SK-N-SH (cell line): Measurements from ENCODE around the gene MBNL1. TPM values are rescaled to one million over a fixed set of nuclear protein-coding genes. Genes with fewer than 3 reads are reported as not detected.
A peak's percentile ranks its signal among the peaks of the same experiment; 100 is the strongest.

ENCODE experiments used
- CTCF ChIA-PET: fragments of 300-600, 350-600 bp; formaldehyde crosslinking; extraction: SDS; loops from one replicate; lab custom pipeline; 2021; lab: Yijun Ruan, JAX
- POLR2A ChIA-PET: fragments of 350-600 bp; sonication (Branson Sonifier 250); formaldehyde crosslinking; extraction: SDS; loops from one replicate; lab custom pipeline; 2020; ENCODE audit warnings: antibody characterized with exemption, inconsistent platforms; lab: Yijun Ruan, JAX
- DNase-seq: peaks from one replicate; pipeline ENCODE4 v3.0.0; 2012
- H2AFZ ChIP-seq: fragments of 200-600 bp; sonication (generic); 2 replicates; pipeline ENCODE4 v1.8.1; 2016; ENCODE audit warnings: antibody characterized with exemption, mild to moderate bottlenecking, low read depth
- H3F3A ChIP-seq: fragments of 200-600 bp; sonication (generic); replicated peaks from 2 replicates; pipeline ENCODE3; 2016; ENCODE audit warnings: antibody characterized with exemption, mild to moderate bottlenecking; ENCODE audit not compliant: insufficient read depth
- H3K27ac ChIP-seq, 2 experiments: fragments of 200-500 bp in 1 of 2; fragments of 200-600 bp in 1 of 2; sonication (Bioruptor generic) in 1 of 2; sonication (generic), shearing (Covaris generic) in 1 of 2; 2 replicates each; pipeline versions ENCODE4 v1.5.1 to v1.6.1; 2014 to 2016; ENCODE audit warnings: low read depth in 2 of 2, inconsistent platforms in 1 of 2, low read length in 1 of 2, mild to moderate bottlenecking in 1 of 2, mixed read lengths in 1 of 2
- H3K27me3 ChIP-seq: fragments of 200-600 bp; sonication (generic), shearing (Covaris generic); 2 replicates; pipeline ENCODE4 v1.6.1; 2016; ENCODE audit warnings: mixed run types; ENCODE audit not compliant: insufficient read depth
- H3K36me3 ChIP-seq, 2 experiments: fragments of 200-500 bp in 1 of 2; fragments of 200-600 bp in 1 of 2; sonication (Bioruptor generic) in 1 of 2; sonication (generic) in 1 of 2; replicated peaks in 1 of 2; 2 replicates each; pipeline versions ENCODE3 to v1.5.1; 2014 to 2016; ENCODE audit warnings: low read length in 1 of 2, mild to moderate bottlenecking in 1 of 2; ENCODE audit not compliant: insufficient read depth in 2 of 2, control insufficient read depth in 1 of 2
- H3K4me1 ChIP-seq, 2 experiments: fragments of 200-500 bp in 1 of 2; fragments of 200-600 bp in 1 of 2; sonication (Bioruptor generic) in 1 of 2; sonication (generic), shearing (Covaris generic) in 1 of 2; 2 replicates each; pipeline versions ENCODE4 v1.5.1 to v1.6.1; 2014 to 2016; ENCODE audit warnings: low read depth in 1 of 2, low read length in 1 of 2, mixed run types in 1 of 2; ENCODE audit not compliant: insufficient read depth in 2 of 2, control insufficient read depth in 1 of 2
- H3K4me2 ChIP-seq: fragments of 200-600 bp; sonication (generic), shearing (Covaris generic); 2 replicates; pipeline ENCODE4 v1.6.1; 2017; ENCODE audit warnings: mixed run types
- H3K4me3 ChIP-seq, 2 experiments: fragments of 200-500 bp in 1 of 2; fragments of 200-600 bp in 1 of 2; sonication (Bioruptor generic) in 1 of 2; sonication (generic), shearing (Covaris generic) in 1 of 2; 2 replicates each; pipeline versions ENCODE4 v1.5.1 to v1.8.1; 2014 to 2016; ENCODE audit warnings: low read depth in 2 of 2, inconsistent platforms in 1 of 2, low read length in 1 of 2, mild to moderate bottlenecking in 1 of 2, mixed read lengths in 1 of 2, moderate library complexity in 1 of 2
- H3K79me2 ChIP-seq: fragments of 200-600 bp; sonication (generic); 2 replicates; pipeline ENCODE4 v1.8.1; 2017; ENCODE audit warnings: mild to moderate bottlenecking; ENCODE audit not compliant: insufficient read depth
- H3K9ac ChIP-seq: fragments of 200-600 bp; sonication (generic); 2 replicates; pipeline ENCODE4 v1.6.1; 2017; ENCODE audit warnings: mixed run types
- H3K9me2 ChIP-seq: fragments of 200-600 bp; sonication (generic); 2 replicates; pipeline ENCODE4 v1.6.1; 2017; ENCODE audit warnings: mixed run types
- H3K9me3 ChIP-seq: fragments of 200-600 bp; sonication (generic); 2 replicates; pipeline ENCODE4 v1.6.1; 2017; ENCODE audit warnings: mixed run types, mild to moderate bottlenecking, moderate library complexity
- H4K20me1 ChIP-seq: fragments of 200-600 bp; sonication (generic); 2 replicates; pipeline ENCODE4 v1.6.1; 2017; ENCODE audit warnings: mild to moderate bottlenecking, mixed run types; ENCODE audit not compliant: insufficient read depth
- CHD2 ChIP-seq: fragments of 150-350 bp; IDR thresholded peaks from 2 replicates; pipeline ENCODE4 v1.6.1; 2018; ENCODE audit warnings: low read length; ENCODE audit not compliant: partially characterized antibody
- FOSL2 ChIP-seq: IDR thresholded peaks from 2 replicates; pipeline ENCODE4 v1.4.0; 2012; ENCODE audit warnings: low read depth, mild to moderate bottlenecking, moderate library complexity, borderline replicate concordance
- FOXJ3 ChIP-seq: sonication (generic); formaldehyde crosslinking; IDR thresholded peaks from 2 replicates; pipeline ENCODE4 v1.5.1; 2020; ENCODE audit warnings: mild to moderate bottlenecking, missing genetic modification reagents
- FOXM1 ChIP-seq: IDR thresholded peaks from 2 replicates; pipeline ENCODE4 v1.4.0; 2012; ENCODE audit warnings: low read depth, mild to moderate bottlenecking
- GABPA ChIP-seq: IDR thresholded peaks from 2 replicates; pipeline ENCODE4 v1.4.0; 2012; ENCODE audit warnings: low read depth, mild to moderate bottlenecking
- GATA2 ChIP-seq: sonication (generic); formaldehyde crosslinking; IDR thresholded peaks from 2 replicates; pipeline ENCODE4 v1.5.0; 2020; ENCODE audit warnings: mild to moderate bottlenecking, missing genetic modification reagents
- JUND ChIP-seq: IDR thresholded peaks from 2 replicates; pipeline ENCODE4 v1.4.0; 2012
- MEF2A ChIP-seq: IDR thresholded peaks from 2 replicates; pipeline ENCODE4 v1.4.0; 2012; ENCODE audit warnings: low read depth, borderline replicate concordance
- MXI1 ChIP-seq: IDR thresholded peaks from 2 replicates; pipeline ENCODE4 v1.6.1; 2012; ENCODE audit warnings: mild to moderate bottlenecking, low read depth, low read length, improper control_type of control experiment
- POLR2AphosphoS5 ChIP-seq: IDR thresholded peaks from 2 replicates; pipeline ENCODE4 v1.6.1; 2012; ENCODE audit warnings: low read depth, low read length
- RCOR1 ChIP-seq: fragments of 150-350 bp; IDR thresholded peaks from 2 replicates; pipeline ENCODE4 v1.6.1; 2017; ENCODE audit warnings: antibody characterized with exemption, low read length
- RXRA ChIP-seq: IDR thresholded peaks from 2 replicates; pipeline ENCODE4 v1.4.0; 2012; ENCODE audit warnings: low read depth, mild to moderate bottlenecking, borderline replicate concordance
- SIN3A ChIP-seq: IDR thresholded peaks from 2 replicates; pipeline ENCODE4 v1.6.1; 2012; ENCODE audit warnings: low read depth, mild to moderate bottlenecking, low read length, moderate library complexity, borderline replicate concordance
- TCF12 ChIP-seq: IDR thresholded peaks from 2 replicates; pipeline ENCODE4 v1.4.0; 2012
- TEAD4 ChIP-seq: IDR thresholded peaks from 2 replicates; pipeline ENCODE4 v1.4.0; 2012; ENCODE audit warnings: mild to moderate bottlenecking, borderline replicate concordance; ENCODE audit not compliant: insufficient read depth
- WGBS: methylation state at CpG from one replicate; pipeline ENCODE4 v1.1.6; 2017; ENCODE audit warnings: low lambda C conversion rate; 5-methylcytosine and 5-hydroxymethylcytosine counted together
- polyA plus RNA-seq, 3 experiments: library from polyadenylated mRNA; depleted of rRNA; stranded (reverse); fragments of >200 nt; gene quantifications; 2 replicates each; pipeline ENCODE4 v1.2.3, GENCODE V29; 2012
- TF ChIP-seq, protein P1 (sequence below): IDR thresholded peaks from 2 replicates; pipeline ENCODE4 v1.4.0; 2012; ENCODE audit warnings: low read depth
- TF ChIP-seq, protein P2 (sequence below): IDR thresholded peaks from 2 replicates; pipeline ENCODE4 v1.4.0; 2012; ENCODE audit warnings: low read depth, borderline replicate concordance
- TF ChIP-seq, protein P3 (sequence below): fragments of 150-350 bp; IDR thresholded peaks from 2 replicates; pipeline ENCODE4 v1.6.1; 2016; ENCODE audit warnings: mild to moderate bottlenecking, low read depth, low read length
- TF ChIP-seq, protein P4 (sequence below): fragments of 150-350 bp; IDR thresholded peaks from 2 replicates; pipeline ENCODE4 v1.6.1; 2017; ENCODE audit warnings: antibody characterized with exemption, low read length, low read depth, borderline replicate concordance
- TF ChIP-seq, protein P5 (sequence below): IDR thresholded peaks from 2 replicates; pipeline ENCODE4 v1.4.0; 2012; ENCODE audit warnings: low read depth, borderline replicate concordance

MBNL1 gene
- polyA plus RNA-seq, 1 of the 3 experiments (the other 2 are of a cell fraction), result 44.3 TPM

DNA sequence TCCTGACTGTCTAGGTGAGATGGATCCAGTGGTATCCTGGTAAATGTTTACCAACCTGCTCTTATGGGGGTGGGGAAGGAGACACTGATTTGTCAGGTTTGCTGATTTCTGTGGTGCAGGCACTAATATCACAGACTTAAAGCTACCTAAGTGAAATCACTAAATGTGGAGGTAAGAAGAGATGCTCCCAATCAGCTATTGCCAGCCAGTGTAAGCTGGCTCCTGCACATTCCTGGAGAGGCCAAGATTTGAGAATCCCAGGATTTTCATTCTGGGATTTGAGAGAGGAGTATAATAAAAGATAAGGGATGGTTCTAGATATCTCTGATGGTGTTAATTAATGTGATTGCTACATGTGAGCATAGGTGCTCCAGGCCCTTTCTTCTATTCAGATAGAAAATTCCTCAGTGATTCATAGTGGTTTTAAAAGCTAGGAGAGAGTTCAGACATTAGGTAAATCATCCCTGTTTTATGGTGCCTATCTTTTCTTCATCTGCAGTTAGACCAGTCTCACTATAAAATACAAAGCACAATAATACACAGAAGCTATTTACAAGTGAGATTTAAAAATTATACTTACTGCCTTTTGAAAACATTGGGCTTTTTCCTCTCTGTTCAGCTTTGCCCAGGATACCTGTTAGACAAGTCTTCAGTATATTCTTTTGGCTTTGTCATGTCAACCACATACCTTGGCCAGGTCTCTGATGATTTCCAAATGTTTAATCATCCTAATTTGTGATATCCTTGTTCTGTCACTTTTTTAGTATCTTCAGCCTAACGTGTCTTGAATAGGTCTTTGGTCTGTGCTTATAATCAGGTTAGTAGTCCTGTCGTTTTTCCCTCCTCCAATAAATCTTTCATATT, 90.9 kb downstream of the MBNL1 start:
- H3K4me3 ChIP-seq, result no peak overlapping the region
- H3K9me2 ChIP-seq, result no peaks in the 10 kb centered on the region
- H3K79me2 ChIP-seq, result peaks cover 100% of the 10 kb centered on the region
- POLR2A ChIA-PET, result no interaction called here
- no peaks in the 10 kb centered on the region for H3K9me3 ChIP-seq
- no peaks in the 10 kb centered on the region for H3K27me3 ChIP-seq
- peak overlapping the region; percentile 26; the same call in 1 of the 2 replicates for H3K4me2 ChIP-seq
- H3K4me1 ChIP-seq, result peaks cover 10 to 35% of the 10 kb centered on the region in 2 experiments
- DNase-seq, result no peak
- no peak overlapping the region for H3K9ac ChIP-seq
- WGBS, result 51% methylated on average over 2 of the region's 2 CpGs
- CTCF ChIA-PET, result no interaction called here
- TF ChIP-seq GATA2 (CRISPR knock-in tag) (no peak), RXRA (no peak), SIN3A (no peak), FOSL2 (peak; percentile 9; the same call in 1 of the 2 replicates), POLR2AphosphoS5 (no peak), TEAD4 (no peak)
- peaks cover 28% of the 10 kb centered on the region for H3F3A ChIP-seq
- peaks cover 73% of the 10 kb centered on the region for H4K20me1 ChIP-seq
- no peak overlapping the region for H2AFZ ChIP-seq
- H3K36me3 ChIP-seq, result peaks cover 5 to 34% of the 10 kb centered on the region in 2 experiments
- peak overlapping the region in 1 of 2 experiments; percentile 54; a peak in 3 of 4 replicates for H3K27ac ChIP-seq

DNA sequence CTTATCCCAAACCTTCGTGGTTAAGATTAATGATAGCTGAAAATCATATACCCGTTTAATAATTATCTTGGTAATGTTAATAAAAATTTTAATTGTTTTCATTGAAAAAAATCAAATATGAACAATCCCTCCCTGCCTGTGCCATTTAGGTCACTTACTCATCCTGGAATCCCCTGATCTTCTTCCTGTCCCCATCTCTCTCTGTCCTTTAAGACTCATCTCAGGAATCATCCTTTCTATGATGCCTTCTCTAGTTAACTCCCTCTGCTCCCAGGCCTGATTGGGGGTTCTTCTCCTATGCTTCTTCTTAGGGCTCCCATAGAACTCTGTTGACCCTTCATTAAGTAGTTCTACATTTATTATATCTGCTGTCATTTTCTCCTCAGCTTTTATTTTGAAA, 91.6 kb downstream of the MBNL1 start:
- Histone ChIP-seq H3K9me2 (no peaks in the 10 kb centered on the region), H3K79me2 (peaks cover 100% of the 10 kb centered on the region), H3K27ac (peak overlapping the region in 1 of 2 experiments; percentile 54; a peak in 3 of 4 replicates), H3F3A (peaks cover 33% of the 10 kb centered on the region), H3K9ac (no peak overlapping the region), H3K36me3 (peaks cover 5 to 36% of the 10 kb centered on the region in 2 experiments), H3K27me3 (no peaks in the 10 kb centered on the region), H2AFZ (no peak overlapping the region), H3K4me1 (peaks cover 9 to 36% of the 10 kb centered on the region in 2 experiments), H4K20me1 (peaks cover 80% of the 10 kb centered on the region), H3K4me3 (no peak overlapping the region), H3K4me2 (no peak overlapping the region), H3K9me3 (no peaks in the 10 kb centered on the region)
- POLR2A ChIA-PET, result no interaction called here
- DNase-seq, result no peak
- CTCF ChIA-PET, result no interaction called here
- 38% methylated on average over 2 of the region's 2 CpGs for WGBS
- TF ChIP-seq MXI1 (no peak), TCF12 (no peak), FOXM1 (no peak), RXRA (no peak), SIN3A (no peak), MEF2A (no peak), FOXJ3 (CRISPR knock-in tag) (no peak), GABPA (no peak), CHD2 (no peak), JUND (no peak), FOSL2 (no peak), RCOR1 (no peak)
- TF ChIP-seq, protein P1, sequence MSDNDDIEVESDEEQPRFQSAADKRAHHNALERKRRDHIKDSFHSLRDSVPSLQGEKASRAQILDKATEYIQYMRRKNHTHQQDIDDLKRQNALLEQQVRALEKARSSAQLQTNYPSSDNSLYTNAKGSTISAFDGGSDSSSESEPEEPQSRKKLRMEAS, result no peak
- TF ChIP-seq, protein P2, sequence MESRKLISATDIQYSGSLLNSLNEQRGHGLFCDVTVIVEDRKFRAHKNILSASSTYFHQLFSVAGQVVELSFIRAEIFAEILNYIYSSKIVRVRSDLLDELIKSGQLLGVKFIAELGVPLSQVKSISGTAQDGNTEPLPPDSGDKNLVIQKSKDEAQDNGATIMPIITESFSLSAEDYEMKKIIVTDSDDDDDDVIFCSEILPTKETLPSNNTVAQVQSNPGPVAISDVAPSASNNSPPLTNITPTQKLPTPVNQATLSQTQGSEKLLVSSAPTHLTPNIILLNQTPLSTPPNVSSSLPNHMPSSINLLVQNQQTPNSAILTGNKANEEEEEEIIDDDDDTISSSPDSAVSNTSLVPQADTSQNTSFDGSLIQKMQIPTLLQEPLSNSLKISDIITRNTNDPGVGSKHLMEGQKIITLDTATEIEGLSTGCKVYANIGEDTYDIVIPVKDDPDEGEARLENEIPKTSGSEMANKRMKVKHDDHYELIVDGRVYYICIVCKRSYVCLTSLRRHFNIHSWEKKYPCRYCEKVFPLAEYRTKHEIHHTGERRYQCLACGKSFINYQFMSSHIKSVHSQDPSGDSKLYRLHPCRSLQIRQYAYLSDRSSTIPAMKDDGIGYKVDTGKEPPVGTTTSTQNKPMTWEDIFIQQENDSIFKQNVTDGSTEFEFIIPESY, result no peak
- TF ChIP-seq, protein P3, sequence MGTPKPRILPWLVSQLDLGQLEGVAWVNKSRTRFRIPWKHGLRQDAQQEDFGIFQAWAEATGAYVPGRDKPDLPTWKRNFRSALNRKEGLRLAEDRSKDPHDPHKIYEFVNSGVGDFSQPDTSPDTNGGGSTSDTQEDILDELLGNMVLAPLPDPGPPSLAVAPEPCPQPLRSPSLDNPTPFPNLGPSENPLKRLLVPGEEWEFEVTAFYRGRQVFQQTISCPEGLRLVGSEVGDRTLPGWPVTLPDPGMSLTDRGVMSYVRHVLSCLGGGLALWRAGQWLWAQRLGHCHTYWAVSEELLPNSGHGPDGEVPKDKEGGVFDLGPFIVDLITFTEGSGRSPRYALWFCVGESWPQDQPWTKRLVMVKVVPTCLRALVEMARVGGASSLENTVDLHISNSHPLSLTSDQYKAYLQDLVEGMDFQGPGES, result no peak
- TF ChIP-seq, protein P4, sequence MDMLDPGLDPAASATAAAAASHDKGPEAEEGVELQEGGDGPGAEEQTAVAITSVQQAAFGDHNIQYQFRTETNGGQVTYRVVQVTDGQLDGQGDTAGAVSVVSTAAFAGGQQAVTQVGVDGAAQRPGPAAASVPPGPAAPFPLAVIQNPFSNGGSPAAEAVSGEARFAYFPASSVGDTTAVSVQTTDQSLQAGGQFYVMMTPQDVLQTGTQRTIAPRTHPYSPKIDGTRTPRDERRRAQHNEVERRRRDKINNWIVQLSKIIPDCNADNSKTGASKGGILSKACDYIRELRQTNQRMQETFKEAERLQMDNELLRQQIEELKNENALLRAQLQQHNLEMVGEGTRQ, result no peak
- TF ChIP-seq, protein P5, sequence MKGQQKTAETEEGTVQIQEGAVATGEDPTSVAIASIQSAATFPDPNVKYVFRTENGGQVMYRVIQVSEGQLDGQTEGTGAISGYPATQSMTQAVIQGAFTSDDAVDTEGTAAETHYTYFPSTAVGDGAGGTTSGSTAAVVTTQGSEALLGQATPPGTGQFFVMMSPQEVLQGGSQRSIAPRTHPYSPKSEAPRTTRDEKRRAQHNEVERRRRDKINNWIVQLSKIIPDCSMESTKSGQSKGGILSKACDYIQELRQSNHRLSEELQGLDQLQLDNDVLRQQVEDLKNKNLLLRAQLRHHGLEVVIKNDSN, result no peak
